Left kidney (tissue), 2 donors: ENCODE results near the gene PGAP3. TPM values are rescaled to one million over a fixed set of nuclear protein-coding genes. Genes with fewer than 3 reads are reported as not detected.
"Not testable (repeated sequence)": the region's sequence is repeated elsewhere in the genome, so short reads cannot be mapped to it uniquely, and the experiment has no call there.

Experiments used
- DNase-seq: peaks from one replicate; pipeline ENCODE4 v3.0.0-alpha.2; 2013
- polyA plus RNA-seq: library from polyadenylated mRNA; unstranded; fragments of 120-200 nt; gene quantifications from one replicate; pipeline ENCODE4 v1.2.1, GENCODE V29; 2013; ENCODE audit not compliant: insufficient read length

PGAP3 gene
- polyA plus RNA-seq, 1 donor = 38.1 TPM

DNA sequence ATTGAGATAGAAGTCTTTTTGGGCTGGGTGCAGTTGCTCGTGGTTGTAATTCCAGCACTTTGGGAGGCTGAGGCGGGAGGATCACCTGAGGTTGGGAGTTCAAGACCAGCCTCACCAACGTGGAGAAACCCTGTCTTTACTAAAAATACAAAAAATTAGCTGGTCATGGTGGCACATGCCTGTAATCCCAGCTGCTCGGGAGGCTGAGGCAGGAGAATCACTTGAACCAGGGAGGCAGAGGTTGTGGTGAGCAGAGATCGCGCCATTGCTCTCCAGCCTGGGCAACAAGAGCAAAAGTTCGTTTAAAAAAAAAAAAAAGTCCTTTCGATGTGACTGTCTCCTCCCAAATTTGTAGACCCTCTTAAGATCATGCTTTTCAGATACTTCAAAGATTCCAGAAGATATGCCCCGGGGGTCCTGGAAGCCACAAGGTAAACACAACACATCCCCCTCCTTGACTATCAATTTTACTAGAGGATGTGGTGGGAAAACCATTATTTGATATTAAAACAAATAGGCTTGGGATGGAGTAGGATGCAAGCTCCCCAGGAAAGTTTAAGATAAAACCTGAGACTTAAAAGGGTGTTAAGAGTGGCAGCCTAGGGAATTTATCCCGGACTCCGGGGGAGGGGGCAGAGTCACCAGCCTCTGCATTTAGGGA, 11.4 kb upstream of the PGAP3 start:
- DNase-seq = not testable (repeated sequence)

- DNase-seq = no peak
Measured at GRCh38 chr17:39697961-39698360, 10.1 kb upstream of the PGAP3 start.

GRCh38 chr17:39696731-39697130, 8.9 kb upstream of the PGAP3 start:
- no peak for DNase-seq

DNA sequence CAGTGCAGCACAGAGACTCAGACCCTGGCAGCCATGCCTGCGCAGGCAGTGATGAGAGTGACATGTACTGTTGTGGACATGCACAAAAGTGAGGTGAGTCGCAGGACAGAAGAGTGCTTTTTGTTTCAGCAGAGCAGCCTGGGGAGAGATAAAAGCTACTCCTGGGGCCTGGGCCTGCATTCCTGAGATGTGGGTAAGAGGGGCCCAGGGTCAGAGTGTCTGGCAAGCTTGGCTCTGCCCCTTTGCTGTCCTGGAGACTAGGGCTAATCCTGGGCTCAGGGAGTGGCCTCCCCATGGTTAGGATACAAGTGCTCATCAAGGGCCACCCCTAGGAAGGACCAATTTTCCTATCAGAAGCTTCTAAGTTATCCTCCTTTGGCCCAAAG, 7.2 kb upstream of the PGAP3 start:
- DNase-seq = no peak

DNA sequence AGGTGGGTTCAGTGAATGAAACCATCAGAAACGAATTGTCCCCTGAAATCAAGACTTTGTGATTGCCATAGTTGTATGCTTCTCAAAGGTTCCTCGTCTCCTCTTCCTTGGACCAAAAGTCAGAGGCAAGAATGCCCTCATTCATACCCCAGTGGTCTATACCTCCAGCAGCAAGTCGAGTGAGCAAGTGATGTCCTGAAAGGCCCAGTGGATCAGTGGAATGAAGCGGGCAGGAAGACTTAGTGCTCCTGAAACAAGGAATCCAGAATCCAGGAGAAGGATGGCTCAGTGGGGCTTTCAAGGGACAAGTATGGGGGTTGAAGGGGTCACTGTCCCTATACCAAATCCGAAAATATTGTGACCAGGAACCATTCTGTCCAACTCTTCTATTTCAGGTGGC, 6.7 kb upstream of the PGAP3 start:
- no peak for DNase-seq

GRCh38 chr17:39688945-39689344, 1.1 kb upstream of the PGAP3 start:
- no peak for DNase-seq

GRCh38 chr17:39688475-39688835, 598 bp upstream of the PGAP3 start:
- DNase-seq = no peak

- no peak for DNase-seq
Measured at GRCh38 chr17:39687101-39687545, 734 bp downstream of the PGAP3 start.

DNA sequence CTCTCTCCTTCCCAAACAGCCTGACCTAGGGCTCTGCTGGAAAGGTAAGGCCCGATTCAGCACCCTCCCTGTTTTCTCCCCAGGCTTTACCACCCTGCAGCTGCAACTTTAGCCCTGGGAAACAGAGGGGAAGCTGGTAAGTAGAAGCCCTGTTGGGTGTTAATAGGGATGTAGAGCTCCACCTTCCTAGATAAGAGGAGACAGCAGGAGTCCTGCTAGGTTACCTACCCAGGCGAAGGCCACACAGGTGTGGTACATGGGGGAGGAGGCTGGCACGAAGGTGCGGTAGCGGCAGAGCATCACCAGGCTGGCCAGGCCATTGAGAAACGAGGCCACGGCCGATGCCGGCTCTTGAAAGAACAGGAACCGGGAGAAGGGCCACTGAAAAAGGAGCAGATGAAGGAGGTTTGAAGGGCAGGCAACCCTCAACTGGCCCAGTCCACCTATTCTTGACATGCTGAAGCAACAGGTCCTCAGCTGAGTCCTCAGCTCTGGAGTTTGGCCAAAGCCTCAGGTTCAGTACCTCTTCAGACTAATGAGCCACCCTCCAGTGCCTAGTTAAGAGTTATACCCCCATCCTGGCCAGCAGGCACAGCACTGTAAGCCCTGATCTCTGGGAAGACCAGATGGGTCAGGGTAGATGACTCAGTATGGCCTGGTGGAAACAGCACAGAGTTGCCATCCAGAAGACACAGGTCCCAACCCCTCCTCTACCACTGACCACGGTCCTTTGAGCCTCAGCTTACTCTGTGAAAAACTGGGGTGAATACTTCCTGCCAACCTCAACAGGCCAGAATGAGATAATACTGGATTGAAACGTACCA, 3.3 kb downstream of the PGAP3 start:
- DNase-seq = no peak

DNA sequence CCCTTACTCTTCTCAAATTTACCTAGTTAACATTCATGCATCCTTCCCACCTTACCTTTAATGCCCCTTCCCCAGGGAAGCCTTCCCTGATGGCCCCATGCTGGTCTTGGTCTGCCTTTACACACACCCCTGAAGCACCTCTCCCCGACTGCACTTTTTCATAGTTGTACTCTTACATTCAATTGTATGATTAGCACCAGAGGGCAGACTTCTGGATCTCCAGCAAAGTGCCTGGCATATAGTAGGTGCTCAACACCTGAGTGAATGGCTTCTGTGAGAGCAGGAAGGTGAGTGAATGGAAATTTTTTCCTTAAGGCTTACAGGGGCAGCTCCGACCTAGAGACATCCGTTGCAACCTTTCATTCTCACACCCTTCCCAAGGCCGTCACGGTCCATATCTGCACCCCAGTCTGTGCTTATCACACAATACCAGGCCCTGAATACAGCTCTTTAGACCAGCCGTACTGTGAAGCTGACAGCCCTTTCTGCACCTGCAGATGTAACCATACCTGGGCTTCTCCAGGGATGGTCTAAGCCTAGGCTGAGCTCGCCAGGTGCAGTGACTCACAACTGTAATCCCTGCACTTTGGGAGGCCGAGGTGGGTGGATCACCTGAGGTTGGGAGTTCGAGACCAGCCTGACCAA, 4.4 kb downstream of the PGAP3 start:
- no peak for DNase-seq

- DNase-seq = no peak
Measured at GRCh38 chr17:39679521-39680192, 8.2 kb downstream of the PGAP3 start.

DNA sequence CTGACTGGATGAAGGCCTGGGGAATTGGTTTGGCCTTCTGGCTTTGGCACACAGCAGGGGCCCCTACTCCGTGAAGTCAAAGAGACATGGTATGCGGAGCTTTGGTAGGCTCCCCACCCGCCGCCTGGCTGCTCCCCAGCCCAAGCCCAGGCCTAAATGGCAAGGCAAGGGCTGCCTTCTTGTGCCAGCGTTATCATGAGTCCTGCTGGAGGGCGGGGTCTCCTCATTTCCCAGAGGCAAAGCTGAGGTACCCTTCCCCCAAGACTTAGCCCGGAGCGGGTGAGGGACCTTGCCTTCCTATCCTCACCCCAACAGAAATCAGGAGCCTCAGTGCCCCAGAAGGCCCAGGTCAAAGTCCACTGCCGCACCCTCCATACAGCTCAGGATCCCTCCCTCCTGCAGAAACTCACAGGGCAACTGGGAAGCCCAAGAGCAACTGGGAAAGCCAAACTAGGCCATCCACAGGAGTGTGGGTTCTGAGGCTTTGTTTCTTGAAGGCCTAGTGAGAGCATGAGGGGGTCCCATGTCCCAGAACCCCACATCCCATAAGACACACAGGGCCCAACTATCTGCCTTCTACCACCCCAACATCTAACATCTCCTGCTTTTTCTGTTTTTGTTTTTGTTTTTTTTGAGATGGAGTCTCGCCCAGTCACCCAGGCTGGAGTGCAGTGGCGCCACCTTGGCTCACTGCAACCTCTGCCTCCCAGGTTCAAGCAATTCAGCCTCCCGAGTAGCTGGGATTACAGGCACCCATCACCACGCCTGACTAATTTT, 9.3 kb downstream of the PGAP3 start:
- no peak for DNase-seq

DNA sequence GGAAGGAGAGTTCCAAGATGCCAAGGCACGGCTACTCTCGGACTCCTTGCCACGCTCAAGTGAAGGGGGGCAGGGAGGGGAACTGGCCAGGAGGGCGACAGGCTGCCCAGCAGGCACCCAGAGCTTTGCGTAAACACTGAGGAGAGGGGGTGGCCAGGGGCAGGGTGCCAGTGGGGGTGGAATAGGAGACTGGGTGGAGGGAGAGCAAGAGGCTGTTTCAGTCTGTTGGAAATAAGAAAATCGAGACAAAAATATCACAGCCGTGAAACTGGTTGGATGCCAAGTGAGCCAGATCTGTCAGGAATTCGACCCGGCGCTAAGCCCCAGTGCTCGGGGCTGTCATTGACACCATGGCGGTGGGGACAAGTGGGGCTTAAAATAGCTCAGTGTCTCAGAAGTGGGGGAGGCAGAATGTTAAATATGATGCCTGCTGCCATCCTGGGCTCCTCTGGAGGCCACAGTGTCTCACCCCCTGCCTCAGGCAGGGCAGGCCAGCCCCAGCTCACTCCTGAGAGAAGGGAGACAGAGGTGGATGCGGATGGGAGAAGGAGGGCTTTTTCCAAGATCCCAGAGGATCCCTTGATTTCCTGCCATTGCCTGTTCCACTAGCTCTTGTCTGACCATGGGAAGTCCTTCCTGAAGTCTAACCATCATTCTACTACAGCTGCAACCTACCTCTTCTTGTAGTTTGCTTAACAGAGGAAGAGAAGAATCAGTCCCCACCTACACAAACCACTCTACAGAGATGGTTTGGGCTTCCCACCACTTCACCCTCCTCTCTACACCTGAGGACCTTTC, 10.1 kb downstream of the PGAP3 start:
- peak; percentile 74 for DNase-seq

DNA sequence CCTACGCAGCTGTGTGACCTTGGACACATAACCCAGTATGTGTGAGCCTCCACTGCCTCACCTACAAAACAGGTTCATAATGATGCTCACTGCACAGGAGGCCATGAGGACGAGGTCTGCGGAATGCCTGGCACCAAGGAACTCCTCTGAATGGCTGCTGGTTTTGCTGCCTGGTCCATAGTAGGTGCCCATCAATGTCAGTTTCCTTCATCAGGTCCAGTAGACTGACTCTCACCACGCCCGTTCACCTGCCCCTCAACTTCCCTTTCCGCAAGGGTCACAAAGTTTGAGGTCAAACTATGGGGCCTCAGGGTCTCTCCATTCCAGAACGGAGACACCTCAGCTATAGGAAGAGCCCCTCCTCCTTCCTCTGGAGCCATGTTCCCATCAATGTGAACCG, 10.8 kb downstream of the PGAP3 start:
- no peak for DNase-seq

GRCh38 chr17:39676198-39676819, 11.5 kb downstream of the PGAP3 start:
- no peak for DNase-seq

DNA sequence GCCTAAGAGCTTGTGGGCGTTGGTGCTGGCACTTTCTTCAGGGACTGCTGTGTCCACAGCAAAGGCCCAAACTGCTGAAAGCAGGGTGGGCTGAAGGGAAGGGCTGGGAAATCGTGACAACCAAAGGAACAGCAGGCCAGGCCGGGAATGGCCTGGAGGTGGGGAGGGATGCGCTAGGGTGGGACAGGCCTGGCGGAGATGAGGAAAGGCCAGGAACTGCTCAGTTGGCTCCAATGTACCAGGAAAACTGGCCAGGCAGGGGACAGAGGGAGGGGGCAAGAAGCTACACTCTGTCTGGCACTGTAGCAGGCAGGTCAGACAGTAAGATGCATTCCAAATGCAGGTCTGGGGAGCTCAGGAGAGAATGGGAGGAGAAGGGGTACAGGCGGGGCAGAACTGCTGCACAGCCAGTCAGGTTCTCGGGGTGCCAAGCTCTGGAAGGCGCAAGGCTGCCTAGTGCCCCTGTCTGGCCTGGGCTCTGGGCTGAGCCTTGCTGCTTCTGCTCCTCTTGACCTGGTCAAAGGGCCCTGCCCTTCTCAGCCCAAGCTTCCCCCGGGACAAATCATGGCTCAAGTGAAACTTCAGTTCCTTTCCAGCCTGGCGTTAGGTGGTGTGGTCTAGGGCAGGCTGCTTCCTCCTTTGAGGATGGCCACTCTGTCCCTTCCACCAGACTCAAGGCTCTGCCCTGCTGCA, 12.3 kb downstream of the PGAP3 start:
- no peak for DNase-seq

- DNase-seq = no peak
Measured at GRCh38 chr17:39674702-39675389, 13.0 kb downstream of the PGAP3 start.

DNA sequence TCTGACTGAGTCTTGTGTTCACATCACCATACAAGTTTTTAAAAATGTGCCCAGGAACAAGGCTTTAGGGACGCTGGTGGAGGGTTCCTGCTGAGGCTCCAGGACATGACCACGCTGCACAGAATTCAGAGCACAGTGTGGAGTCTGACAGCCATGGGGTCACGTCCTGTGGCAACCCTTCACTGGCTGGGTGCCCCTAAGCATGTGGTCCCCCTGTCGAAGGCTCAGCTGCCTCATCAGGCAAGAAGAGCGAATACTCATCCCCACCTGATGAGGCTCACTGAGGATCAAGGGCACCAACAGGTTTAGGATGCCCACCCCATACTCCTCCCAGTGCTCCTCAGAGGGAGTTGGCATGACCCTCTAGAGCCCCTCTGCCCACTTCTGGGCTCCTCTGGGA, 13.7 kb downstream of the PGAP3 start:
- DNase-seq = no peak
